K562 (cell line): ENCODE results near the gene NHS. TPM values are rescaled to one million over a fixed set of nuclear protein-coding genes. Genes with fewer than 3 reads are reported as not detected.

Experiments
- ATAC-seq: fragments of 200-7000 bp; cut with Tn5 transposase; 3 replicates; pipeline ENCODE4 v1.9.1; 2020; ENCODE audit warnings: moderate library complexity
- BruUV-seq: library from RNA; stranded (reverse); fragments of 400-500 nt; replicated peaks from 2 replicates; lab custom pipeline; 2021; lab: Mats Ljungman, UMichigan
- CTCF ChIA-PET: fragments of 300-600 bp; formaldehyde crosslinking; extraction: SDS; loops from one replicate; lab custom pipeline; 2021; ENCODE audit warnings: low intra/inter-chr PET ratio; lab: Yijun Ruan, JAX
- POLR2A ChIA-PET: fragments of 300-600, 350-650 bp; sonication (Branson Sonifier 250); formaldehyde crosslinking; extraction: SDS; loops from one replicate; lab custom pipeline; 2021; ENCODE audit warnings: antibody characterized with exemption, inconsistent platforms; lab: Yijun Ruan, JAX
- DNase-seq, 4 experiments: peaks; one replicate each; pipeline versions ENCODE4 v3.0.0 to v3.0.0-alpha.2; 2011 to 2018; ENCODE audit warnings: low spot score in 3 of 4, mixed read lengths in 3 of 4; ENCODE audit errors: extremely low read depth in 1 of 4
- FAIRE-seq: peaks from 2 replicates; lab custom pipeline; 2011; peaks lifted over from hg19 to GRCh38; lab: Jason Lieb, UNC
- H2AFZ ChIP-seq: 2 replicates; pipeline ENCODE4 v1.6.0; 2011; ENCODE audit warnings: low read depth, low read length, control low read depth, inconsistent platforms
- H3K27ac ChIP-seq: fragments of 200-600 bp; 3 replicates; pipeline ENCODE4 v1.8.0; 2011; ENCODE audit warnings: low read depth, mild to moderate bottlenecking, control low read depth, inconsistent platforms, low read length, moderate library complexity, mixed read lengths; ENCODE audit errors: extremely low read depth
- H3K27me3 ChIP-seq, 2 experiments: fragments of 300-600 bp in 1 of 2; 2 replicates in 1 of 2; 3 replicates in 1 of 2; pipeline versions ENCODE4 v1.6.0 to v1.8.0; 2011; ENCODE audit warnings: inconsistent platforms in 2 of 2, low read length in 2 of 2, mild to moderate bottlenecking in 1 of 2, mixed read lengths in 1 of 2, moderate library complexity in 1 of 2; ENCODE audit not compliant: control insufficient read depth in 2 of 2, insufficient read depth in 2 of 2
- H3K36me3 ChIP-seq: fragments of 300-600 bp; 3 replicates; pipeline ENCODE4 v1.8.0; 2011; ENCODE audit warnings: mild to moderate bottlenecking, low read length, inconsistent platforms; ENCODE audit not compliant: control insufficient read depth, insufficient read depth
- H3K4me1 ChIP-seq, 2 experiments: fragments of 200-600 bp in 1 of 2; replicated peaks in 1 of 2; 2 replicates in 1 of 2; 3 replicates in 1 of 2; pipeline versions ENCODE4 v1.5.1 to v1.8.0; 2011; ENCODE audit warnings: inconsistent platforms in 2 of 2, low read length in 2 of 2, mild to moderate bottlenecking in 1 of 2, mixed read lengths in 1 of 2, moderate library complexity in 1 of 2; ENCODE audit not compliant: control insufficient read depth in 2 of 2, insufficient read depth in 2 of 2
- H3K4me2 ChIP-seq: 2 replicates; pipeline ENCODE4 v1.6.1; 2011; ENCODE audit warnings: low read length, control low read depth, inconsistent platforms, mixed read lengths; ENCODE audit not compliant: insufficient read depth
- H3K4me3 ChIP-seq: fragments of 200-600 bp; sonication (generic), shearing (Covaris generic); 2 replicates; pipeline ENCODE4 v1.5.1; 2016; ENCODE audit warnings: control low read depth, inconsistent platforms
- H3K79me2 ChIP-seq: fragments of 200-600 bp; 3 replicates; pipeline ENCODE4 v1.8.0; 2011; ENCODE audit warnings: low read length, inconsistent platforms; ENCODE audit not compliant: control insufficient read depth, insufficient read depth
- H3K9ac ChIP-seq, 2 experiments: 2 replicates each; pipeline versions ENCODE4 v1.6.0 to v1.6.1; 2011; ENCODE audit warnings: low read depth in 2 of 2, low read length in 2 of 2, control low read depth in 1 of 2, inconsistent platforms in 1 of 2, mild to moderate bottlenecking in 1 of 2, mixed read lengths in 1 of 2; ENCODE audit not compliant: insufficient read depth in 1 of 2
- H3K9me1 ChIP-seq: one replicate; pipeline ENCODE4 v1.6.0; 2011; ENCODE audit warnings: inconsistent platforms, mild to moderate bottlenecking, low read length, moderate library complexity; ENCODE audit not compliant: control insufficient read depth, insufficient read depth
- H3K9me3 ChIP-seq: replicated peaks from 2 replicates; pipeline ENCODE4 v1.5.1; 2011; ENCODE audit warnings: low read depth, low read length, inconsistent platforms; ENCODE audit not compliant: control insufficient read depth, insufficient read depth
- H4K20me1 ChIP-seq: replicated peaks from 2 replicates; pipeline ENCODE4 v1.6.1; 2011; ENCODE audit warnings: low read length, inconsistent platforms, mixed read lengths; ENCODE audit not compliant: control insufficient read depth, insufficient read depth
- ADNP ChIP-seq: fragments of 200-800 bp; sonication (Bioruptor generic); IDR thresholded peaks from 2 replicates; pipeline ENCODE4 v1.6.1; 2016; ENCODE audit warnings: missing genetic modification characterization, missing compliant biosample characterization
- CREB5 ChIP-seq: fragments of 250-450 bp; sonication (Bioruptor Pico); IDR thresholded peaks from 2 replicates; pipeline ENCODE4 v1.5.0; 2020; ENCODE audit warnings: mild to moderate bottlenecking
- CTCF ChIP-seq, 3 experiments: IDR thresholded peaks in 2 of 3; conservative IDR thresholded peaks in 1 of 3; 2 replicates each; pipeline ENCODE4 v1.5.1; 2011 to 2012; ENCODE audit warnings: low read length in 3 of 3, mild to moderate bottlenecking in 3 of 3, control low read depth in 2 of 3, improper control_type of control experiment in 1 of 3, inconsistent platforms in 1 of 3, low read depth in 1 of 3, mixed read lengths in 1 of 3, moderate library complexity in 1 of 3; ENCODE audit not compliant: insufficient read depth in 2 of 3
- MTA3 ChIP-seq: fragments of 450-650 bp; formaldehyde crosslinking; IDR thresholded peaks from 2 replicates; pipeline ENCODE4 v1.6.1; 2017; ENCODE audit warnings: mild to moderate bottlenecking, borderline replicate concordance
- MYC ChIP-seq, 2 experiments: fragments of 250-450 bp in 1 of 2; sonication (Bioruptor Pico) in 1 of 2; IDR thresholded peaks; 2 replicates each; pipeline versions ENCODE4 v1.5.1 to v1.6.1; 2012 to 2021; ENCODE audit warnings: low read depth in 2 of 2, borderline replicate concordance in 1 of 2, improper control_type of control experiment in 1 of 2, low read length in 1 of 2, mild to moderate bottlenecking in 1 of 2, moderate library complexity in 1 of 2
- NONO ChIP-seq, 2 experiments: fragments of 200-400 bp in 1 of 2; fragments of 450-650 bp in 1 of 2; formaldehyde crosslinking in 1 of 2; IDR thresholded peaks; 2 replicates each; pipeline ENCODE4 v1.6.1; 2017; ENCODE audit warnings: low read depth in 2 of 2, mild to moderate bottlenecking in 2 of 2, moderate library complexity in 2 of 2, low read length in 1 of 2
- ZBTB40 ChIP-seq, 2 experiments: fragments of 450-650 bp in 1 of 2; sonication (generic) in 1 of 2; formaldehyde crosslinking in 1 of 2; IDR thresholded peaks; 2 replicates each; pipeline versions ENCODE4 v1.7.1 to v1.9.0; 2016 to 2022; ENCODE audit warnings: inconsistent platforms in 1 of 2, mild to moderate bottlenecking in 1 of 2, missing genetic modification reagents in 1 of 2
- WGBS: fragments of 100-300 bp; shearing (Covaris generic); methylation state at CpG from one replicate; pipeline ENCODE4 v1.1.6; 2016; ENCODE audit warnings: low coverage, mixed read lengths; ENCODE audit not compliant: insufficient coverage; ENCODE audit errors: missing lambda C conversion rate; 5-methylcytosine and 5-hydroxymethylcytosine counted together
- in situ Hi-C: fragments of 300-500 bp; cut with MboI; formaldehyde crosslinking; loops from 4 replicates; pipeline ENCODE4 v1.15.0; 2018; ENCODE audit warnings: inconsistent platforms, mixed read lengths
- intact Hi-C: fragments of 100-400 bp; cut with micrococcal nuclease; formaldehyde crosslinking; loops from 2 replicates; pipeline ENCODE4 v1.14.2; 2022
- polyA plus RNA-seq, 8 experiments: library from polyadenylated mRNA; depleted of rRNA in 4 of 8; stranded (reverse) in 5 of 8; unstranded in 3 of 8; fragments of >200 nt; fragmentation: Nextera tagmentation in 2 of 8; fragmentation: Illumina TruSeq in 1 of 8; extraction: Ambion mirVana in 2 of 8; extraction: Trizol in 1 of 8; gene quantifications; 2 replicates each; pipeline versions ENCODE4 v1.2.1 to v1.2.3, GENCODE V29; 2011 to 2014; ENCODE audit warnings: inconsistent platforms in 1 of 8, missing spikeins in 1 of 8
- total RNA-seq, 7 experiments: library from RNA; depleted of rRNA in 6 of 7; stranded (reverse); fragments of >200 nt in 6 of 7; fragmentation: Illumina TruSeq in 2 of 7; extraction: Trizol in 2 of 7; gene quantifications; 2 replicates each; pipeline versions ENCODE4 v1.2.1 to v1.2.3, GENCODE V29; 2011 to 2021; ENCODE audit warnings: low replicate concordance in 1 of 7

The NHS gene
- total and polyA plus RNA-seq, 9 of the 15 experiments (the other 6 are each of a cell fraction or from before 2014, with no cell fraction given) = 0.02 TPM; not detected in 8

- Histone ChIP-seq H3K9me1 (no peaks in the 10 kb centered on the region), H3K27ac (no peak overlapping the region), H4K20me1 (no peaks in the 10 kb centered on the region), H2AFZ (no peak overlapping the region), H3K36me3 (no peaks in the 10 kb centered on the region), H3K9ac (no peak overlapping the region), H3K4me2 (no peak overlapping the region), H3K9me3 (no peaks in the 10 kb centered on the region), H3K4me1 (no peaks in the 10 kb centered on the region), H3K27me3 (no peaks in the 10 kb centered on the region), H3K4me3 (no peak overlapping the region), H3K79me2 (no peaks in the 10 kb centered on the region)
- CTCF ChIA-PET = no interaction called here
- intact Hi-C loops = no loop called here
- FAIRE-seq = no peak
- no peak for ATAC-seq
- DNase-seq = no peak
- 5% methylated on average over 5 of the region's 5 CpGs for WGBS
- POLR2A ChIA-PET = no interaction called here
- BruUV-seq = no TSS peak
- in situ Hi-C loops = no loop called here
- TF ChIP-seq ADNP (tag) (no peak), CREB5 (CRISPR knock-in tag) (no peak), MTA3 (no peak), ZBTB40 (IDR thresholded peaks at IDR 0.05) (no peak), ZBTB40 (CRISPR knock-in tag; IDR thresholded peaks at IDR 0.05) (no peak), NONO (IDR thresholded peaks at IDR 0.05; ENCODE audit: low read depth in 2 of 2, low read length in 1 of 2) (no peak), MYC (IDR thresholded peaks at IDR 0.05; ENCODE audit: low read depth, low read length) (no peak), MYC (CRISPR knock-in tag; IDR thresholded peaks at IDR 0.05; ENCODE audit: borderline replicate concordance, low read depth) (no peak), CTCF (IDR thresholded peaks at IDR 0.05 in 2 of 3, conservative IDR thresholded peaks at IDR 0.05 in 1 of 3; ENCODE audit: insufficient read depth in 2 of 3, low read depth in 1 of 3, low read length in 3 of 3) (no peak)
Measured at GRCh38 chrX:17405225-17405969, 30.4 kb downstream of the NHS start.
